Raji (cell line): ENCODE results near the gene RIOK1.

Experiments
- POLR2A ChIP-seq: IDR thresholded peaks from 2 replicates; pipeline ENCODE4 v1.6.1; 2011; ENCODE audit warnings: low read depth, low read length, control low read depth; ENCODE audit not compliant: insufficient read depth

Gene RIOK1

GRCh38 chr6:7389451-7390225 lies at the start of gene RIOK1, which contains the start of gene CAGE1:
TSS of gene RIOK1 (plus strand) at chr6:7389808. CDS start at chr6:7390003, 195 bp downstream.
TSS of gene CAGE1 (minus strand) at chr6:7389742. CDS start at chr6:7387173, 2,569 bp downstream.
- peak; percentile 98 for TF ChIP-seq POLR2A

DNA sequence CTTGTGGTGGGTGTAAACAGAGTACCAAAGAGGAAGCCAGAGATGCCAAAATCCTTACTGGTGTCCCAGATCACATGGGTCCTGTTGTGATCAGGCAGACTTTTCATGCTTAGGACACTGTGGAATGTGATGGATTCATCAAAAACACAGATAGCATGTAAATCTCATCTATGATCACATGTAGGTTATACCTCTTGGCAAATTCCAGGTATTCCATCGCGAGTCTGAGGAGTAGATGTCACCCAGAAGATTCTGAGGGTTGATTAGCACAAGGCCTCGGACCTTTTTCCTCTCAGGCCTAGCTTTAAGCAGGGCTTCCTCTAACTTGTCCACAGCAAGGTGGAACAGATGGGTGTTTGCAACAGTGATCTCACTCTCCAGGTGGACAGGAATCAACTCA lies 48.3 kb upstream of the RIOK1 start:
- no peak for TF ChIP-seq POLR2A

DNA sequence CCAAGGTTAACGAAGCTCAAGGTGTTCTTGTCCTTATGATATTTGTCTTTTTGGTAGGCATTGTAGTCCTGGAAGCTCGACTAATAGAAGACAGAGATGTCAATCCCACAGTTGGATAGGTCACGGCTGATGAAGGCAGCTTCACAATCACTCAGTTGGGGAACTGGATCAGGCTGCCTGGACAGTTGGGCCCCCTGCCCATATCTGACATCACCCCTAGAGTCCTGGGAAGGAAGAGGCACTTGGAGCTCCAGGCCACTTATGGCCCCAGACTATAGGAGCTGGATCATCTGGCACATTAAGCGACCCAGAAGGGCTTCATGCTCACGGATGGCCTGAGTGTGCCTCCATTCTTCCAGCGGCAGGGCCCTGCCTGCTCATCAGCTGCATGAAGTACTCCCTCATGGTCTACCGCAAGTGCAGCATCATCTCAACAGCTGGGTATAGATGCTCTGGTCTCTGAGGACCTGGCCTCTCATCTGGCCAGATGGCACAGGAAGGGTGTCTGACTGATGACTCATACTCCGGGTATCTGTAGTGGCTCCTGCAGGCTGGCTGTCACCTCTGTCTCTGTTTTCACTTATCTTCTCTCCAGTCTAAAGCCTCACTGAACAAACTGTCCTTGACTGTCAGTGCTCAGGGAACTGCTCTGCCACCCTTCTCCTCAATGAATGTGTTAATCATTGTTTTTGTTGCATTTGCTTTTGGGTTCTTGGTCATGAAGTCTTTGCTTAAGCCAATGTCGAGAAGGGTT lies 47.4 kb upstream of the RIOK1 start:
- TF ChIP-seq POLR2A: no peak

DNA sequence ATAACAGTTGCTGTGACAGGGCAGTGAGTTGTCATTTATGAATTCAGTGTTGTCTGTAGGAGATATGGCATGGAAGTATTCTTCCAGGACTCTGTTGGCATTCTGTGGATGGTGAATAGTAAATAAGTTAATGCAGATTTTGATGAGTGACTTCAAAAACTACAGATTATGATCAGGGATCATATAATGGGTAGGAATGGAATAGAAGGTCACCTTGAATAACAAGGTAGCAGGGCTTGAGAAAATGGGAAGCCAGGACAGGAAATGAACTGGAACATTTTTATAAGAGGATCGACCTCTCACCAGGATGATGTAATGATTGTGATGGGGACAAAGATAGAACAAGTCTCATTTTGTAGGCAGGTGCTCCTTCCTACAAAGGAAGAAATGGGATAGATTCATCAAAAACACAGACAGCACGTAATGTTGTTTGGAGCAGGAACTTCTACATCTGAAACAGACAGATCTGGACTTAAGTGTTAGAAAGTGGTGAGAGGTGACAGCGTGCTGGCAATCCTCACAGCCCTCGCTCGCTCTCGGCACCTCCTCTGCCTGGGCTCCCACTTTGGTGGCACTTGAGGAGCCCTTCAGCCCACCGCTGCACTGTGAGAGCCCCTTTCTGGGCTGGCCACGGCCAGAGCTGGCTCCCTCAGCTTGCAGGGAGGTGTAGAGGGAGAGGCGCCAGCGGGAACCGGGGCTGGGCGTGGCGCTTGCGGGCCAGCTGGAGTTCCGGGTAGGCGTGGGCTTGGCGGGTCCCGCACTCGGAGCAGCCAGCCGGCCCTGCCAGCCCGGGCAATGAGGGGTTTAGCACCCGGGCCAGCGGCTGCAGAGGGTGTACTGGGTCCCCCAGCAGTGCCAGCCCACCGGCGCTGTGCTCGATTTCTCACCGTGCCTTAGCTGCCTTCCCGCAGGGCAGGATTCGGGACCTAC lies 45.8 kb upstream of the RIOK1 start:
- no peak for TF ChIP-seq POLR2A

GRCh38 chr6:7367408-7367807 lies 22.2 kb upstream of the RIOK1 start:
- TF ChIP-seq POLR2A: no peak

GRCh38 chr6:7373739-7374138 lies 15.9 kb upstream of the RIOK1 start:
- no peak for TF ChIP-seq POLR2A

GRCh38 chr6:7377961-7378360 lies 11.6 kb upstream of the RIOK1 start:
- TF ChIP-seq POLR2A: no peak

DNA sequence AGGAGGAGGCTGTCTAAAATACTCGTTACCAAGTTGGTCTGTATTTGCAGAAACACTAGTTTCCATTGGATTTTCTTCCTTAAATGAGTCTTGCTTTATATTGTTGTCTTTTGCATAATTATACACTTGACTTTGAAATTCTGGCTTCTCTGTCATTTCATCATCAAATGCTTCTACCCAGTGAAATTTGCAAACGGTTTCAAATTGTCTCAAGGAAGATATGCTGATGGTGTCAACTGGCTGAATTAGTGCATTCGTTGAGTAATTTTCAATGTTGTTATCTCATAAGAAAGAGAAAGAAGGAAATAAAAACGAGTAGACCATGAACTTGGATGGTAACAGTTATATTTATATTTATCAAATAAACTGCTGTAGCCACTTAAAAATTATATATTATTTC lies 10.9 kb upstream of the RIOK1 start:
- no peak for TF ChIP-seq POLR2A

DNA sequence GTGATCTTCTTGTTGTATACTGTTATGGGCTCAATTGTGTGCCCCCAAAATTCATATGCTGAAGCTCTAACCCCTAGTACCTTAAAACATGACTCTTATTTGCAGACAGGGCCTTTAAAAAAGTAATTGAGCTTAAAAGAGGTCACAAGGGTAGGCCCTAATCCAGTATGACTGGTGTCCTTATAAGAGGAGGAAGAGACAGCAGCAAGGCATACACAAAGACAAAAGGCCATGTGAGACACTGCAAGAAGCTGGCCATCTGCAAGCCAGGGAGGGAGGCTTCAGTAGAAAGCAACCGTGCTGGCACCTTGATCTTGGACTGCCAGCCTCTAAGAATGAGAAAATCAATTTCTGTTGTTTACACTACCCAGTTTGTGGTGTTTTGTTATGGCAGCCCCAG lies 8.5 kb upstream of the RIOK1 start:
- no peak for TF ChIP-seq POLR2A

DNA sequence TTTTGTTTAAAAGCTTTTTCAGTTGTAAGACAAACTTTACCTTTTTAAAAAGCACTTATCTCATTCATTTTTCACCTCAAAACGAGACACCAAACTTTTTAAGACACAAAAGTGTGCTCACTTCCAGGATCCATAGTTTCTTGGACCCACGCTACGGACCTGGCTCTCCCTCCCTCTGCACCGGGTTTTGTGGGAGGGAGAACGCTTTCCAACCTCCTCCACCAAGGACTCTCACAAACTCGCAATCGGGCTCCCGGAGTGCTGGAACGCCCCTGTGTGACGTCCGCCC lies 502 bp upstream of the RIOK1 start:
- TF ChIP-seq POLR2A: no peak

DNA sequence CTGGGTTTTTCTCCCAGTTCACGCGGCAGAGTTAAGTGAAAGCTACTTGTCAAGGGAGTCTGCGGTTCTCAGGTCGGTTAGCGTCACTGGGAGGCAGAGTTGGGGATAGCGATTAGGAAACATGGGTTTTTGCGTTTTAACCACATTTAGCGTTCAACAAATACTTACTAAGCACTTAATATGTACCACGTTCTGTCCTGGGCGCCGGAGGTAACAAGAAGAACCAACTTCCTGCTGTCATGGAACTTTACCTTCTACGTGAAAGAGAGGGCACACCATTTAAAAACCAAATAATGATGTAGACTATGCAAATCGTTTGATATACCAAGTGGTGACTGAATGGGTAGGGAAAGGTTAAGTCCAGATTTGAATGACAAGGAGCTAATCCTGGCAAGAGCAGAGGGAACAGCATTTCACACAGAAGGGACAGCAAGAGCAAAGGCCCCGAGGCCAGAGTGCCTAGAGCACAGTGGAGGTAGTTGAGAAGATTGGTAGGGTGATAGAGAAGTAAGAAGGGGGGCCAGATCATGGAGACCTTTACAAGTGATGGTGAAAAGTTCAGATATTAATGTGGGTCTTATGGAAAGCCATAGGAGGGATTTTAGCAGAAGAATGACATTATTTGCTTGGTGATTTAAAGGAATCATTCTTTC lies 744 bp downstream of the RIOK1 start:
- no peak for TF ChIP-seq POLR2A

DNA sequence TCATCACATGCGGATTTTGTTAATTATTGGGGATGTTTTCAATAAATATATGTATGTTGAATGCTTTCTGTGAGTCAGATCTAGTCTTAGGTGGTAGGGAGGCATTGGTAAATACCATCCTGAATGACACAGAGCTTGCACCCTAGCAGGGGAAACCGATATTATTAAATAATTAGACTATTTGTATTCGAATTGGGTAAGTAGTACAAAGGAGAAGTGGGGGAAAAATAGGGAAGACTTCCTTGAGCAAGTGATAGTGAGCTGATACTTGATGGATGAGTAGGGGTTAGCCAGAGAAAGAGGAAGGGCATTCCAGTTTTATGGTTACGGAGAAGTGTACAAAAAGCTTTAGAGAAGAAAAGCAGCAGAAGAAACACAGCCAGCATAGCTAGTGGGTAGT lies 1.5 kb downstream of the RIOK1 start:
- TF ChIP-seq POLR2A: no peak

DNA sequence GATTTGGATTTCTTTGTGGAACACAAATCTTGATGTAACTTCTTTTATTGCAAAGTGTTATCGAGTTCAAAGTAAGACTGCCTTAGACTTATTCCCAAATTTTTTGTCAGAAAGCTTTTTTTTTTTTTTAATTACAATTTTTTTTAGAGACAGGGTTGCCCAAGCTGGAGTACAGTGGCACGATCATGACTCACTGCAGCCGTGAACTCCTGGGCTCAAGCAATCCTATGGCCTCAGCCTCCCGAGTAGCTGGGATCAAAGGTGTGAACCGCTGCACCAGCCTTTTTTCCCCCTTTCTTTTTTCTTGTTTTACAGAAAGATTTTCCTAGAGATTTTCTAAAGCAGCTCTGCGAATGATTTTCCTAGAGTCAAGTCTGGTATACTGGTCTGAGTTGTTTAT lies 2.8 kb downstream of the RIOK1 start:
- no peak for TF ChIP-seq POLR2A

DNA sequence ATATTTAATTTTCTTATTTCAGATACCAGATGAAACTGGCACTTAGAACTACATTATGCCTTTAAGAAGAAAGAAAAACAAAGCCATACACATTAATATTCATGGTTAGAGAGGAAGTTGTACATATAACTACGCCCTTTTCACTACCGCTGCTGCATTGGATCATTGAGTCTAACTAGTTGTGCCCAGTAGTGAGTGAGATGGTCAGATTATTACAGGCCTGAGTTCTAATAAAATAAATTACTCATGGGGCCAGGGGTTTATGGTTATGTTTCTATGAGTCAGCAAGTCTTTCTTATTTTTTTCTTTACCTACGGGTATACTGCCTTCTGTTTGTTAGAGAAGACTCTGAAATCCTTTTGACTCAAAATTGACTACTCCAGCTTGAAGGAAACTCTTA lies 11.5 kb downstream of the RIOK1 start:
- no peak for TF ChIP-seq POLR2A

DNA sequence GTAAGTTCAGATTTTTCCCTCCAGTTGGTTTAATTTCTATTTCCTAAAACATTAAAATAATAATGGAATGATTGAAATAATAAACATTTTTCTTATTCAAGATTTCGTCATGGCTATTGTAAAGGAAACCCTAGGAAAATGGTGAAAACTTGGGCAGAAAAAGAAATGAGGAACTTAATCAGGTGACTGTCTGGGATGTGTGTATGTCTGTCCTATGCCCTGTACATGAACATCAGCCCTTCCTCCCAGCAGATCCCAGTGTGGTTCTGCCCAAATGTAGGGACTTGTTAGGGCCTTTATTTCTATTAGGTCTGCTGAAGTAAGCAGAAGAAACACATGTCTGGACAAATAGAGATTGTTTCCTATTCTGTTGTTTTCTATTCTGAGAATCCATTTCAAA lies 13.1 kb downstream of the RIOK1 start:
- no peak for TF ChIP-seq POLR2A

- TF ChIP-seq POLR2A: no peak
These were observed 14.9 kb downstream of the RIOK1 start for GRCh38 chr6:7404546-7404945.

DNA sequence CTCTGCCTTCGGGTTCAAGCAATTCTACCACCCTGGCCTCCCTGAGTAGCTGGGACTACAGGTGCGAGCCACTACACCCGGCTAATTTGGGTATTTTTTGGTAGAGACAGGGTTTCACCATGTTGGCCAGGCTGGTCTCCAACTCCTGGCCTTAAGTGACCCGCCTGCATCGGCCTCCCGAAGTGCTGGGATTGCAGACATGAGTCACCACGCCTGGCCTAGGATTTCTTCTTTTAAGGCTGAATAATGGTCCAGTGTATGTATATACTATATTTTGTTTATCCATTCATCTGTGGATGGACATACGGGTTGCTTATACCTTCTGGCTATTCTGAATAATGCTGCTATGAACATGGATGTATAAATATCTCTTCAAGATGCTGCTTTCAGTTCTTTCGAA lies 17.1 kb downstream of the RIOK1 start:
- TF ChIP-seq POLR2A: no peak
